Measurements from ENCODE around the gene KDM4B.

KDM4B gene

GRCh38 chr19:5036698-5037563, 68.0 kb downstream of the KDM4B start:
- TF ChIP-seq ZNF274 (IDR thresholded peaks at IDR 0.05; ENCODE audit: low read depth, low read length) = no peak
- no peak overlapping the region for H3K4me3 ChIP-seq (ENCODE audit: low read length)

- TF ChIP-seq ZNF274 (IDR thresholded peaks at IDR 0.05; ENCODE audit: low read depth, low read length) = no peak
- H3K4me3 ChIP-seq (ENCODE audit: low read length) = no peak overlapping the region
Observed at GRCh38 chr19:5037936-5038335, 69.0 kb downstream of the KDM4B start.

- no peak for TF ChIP-seq ZNF274 (IDR thresholded peaks at IDR 0.05; ENCODE audit: low read depth, low read length)
Observed at GRCh38 chr19:5038631-5039271, 69.8 kb downstream of the KDM4B start.

GRCh38 chr19:5039642-5040543, 71.0 kb downstream of the KDM4B start:
- TF ChIP-seq ZNF274 (IDR thresholded peaks at IDR 0.05; ENCODE audit: low read depth, low read length) = no peak
- H3K4me3 ChIP-seq (ENCODE audit: low read length) = no peak overlapping the region

More at GRCh38 chr19:5038631-5039271, 69.8 kb downstream of the KDM4B start:
- H3K4me3 ChIP-seq (ENCODE audit: low read length) = no peak overlapping the region

- TF ChIP-seq ZNF274 (IDR thresholded peaks at IDR 0.05; ENCODE audit: low read depth, low read length) = no peak
Observed at GRCh38 chr19:5040544-5041167, 71.7 kb downstream of the KDM4B start.

GRCh38 chr19:5041168-5041912, 72.4 kb downstream of the KDM4B start:
- TF ChIP-seq ZNF274 (IDR thresholded peaks at IDR 0.05; ENCODE audit: low read depth, low read length) = no peak
- no peak overlapping the region for H3K4me3 ChIP-seq (ENCODE audit: low read length)

More at GRCh38 chr19:5040544-5041167, 71.7 kb downstream of the KDM4B start:
- H3K4me3 ChIP-seq (ENCODE audit: low read length) = no peak overlapping the region

GRCh38 chr19:5041913-5042187, 72.9 kb downstream of the KDM4B start:
- no peak overlapping the region for H3K4me3 ChIP-seq (ENCODE audit: low read length)
- no peak for TF ChIP-seq ZNF274 (IDR thresholded peaks at IDR 0.05; ENCODE audit: low read depth, low read length)

- no peak overlapping the region for H3K4me3 ChIP-seq (ENCODE audit: low read length)
- TF ChIP-seq ZNF274 (IDR thresholded peaks at IDR 0.05; ENCODE audit: low read depth, low read length) = no peak
Observed at GRCh38 chr19:5042556-5042955, 73.6 kb downstream of the KDM4B start.

GRCh38 chr19:5045029-5045428, 76.1 kb downstream of the KDM4B start:
- H3K4me3 ChIP-seq (ENCODE audit: low read length) = no peak overlapping the region
- no peak for TF ChIP-seq ZNF274 (IDR thresholded peaks at IDR 0.05; ENCODE audit: low read depth, low read length)

- H3K4me3 ChIP-seq (ENCODE audit: low read length) = no peak overlapping the region
- TF ChIP-seq ZNF274 (IDR thresholded peaks at IDR 0.05; ENCODE audit: low read depth, low read length) = no peak
Observed at GRCh38 chr19:5045956-5046338, 77.0 kb downstream of the KDM4B start.

GRCh38 chr19:5046339-5047039, 77.6 kb downstream of the KDM4B start:
- no peak for TF ChIP-seq ZNF274 (IDR thresholded peaks at IDR 0.05; ENCODE audit: low read depth, low read length)
- no peak overlapping the region for H3K4me3 ChIP-seq (ENCODE audit: low read length)

GRCh38 chr19:5047251-5047935, 78.5 kb downstream of the KDM4B start:
- no peak for TF ChIP-seq ZNF274 (IDR thresholded peaks at IDR 0.05; ENCODE audit: low read depth, low read length)
- no peak overlapping the region for H3K4me3 ChIP-seq (ENCODE audit: low read length)
